Measurements from ENCODE around the gene BNIP3.
"Not testable (repeated sequence)": the region's sequence is repeated elsewhere in the genome, so short reads cannot be mapped to it uniquely, and the experiment has no call there.

The BNIP3 gene

GRCh38 chr10:131930150-131930549, 51.6 kb downstream of the BNIP3 start:
- no peak for DNase-seq (ENCODE audit: low read depth in 3 of 3)

GRCh38 chr10:131929122-131929845, 52.4 kb downstream of the BNIP3 start:
- DNase-seq (ENCODE audit: low read depth in 3 of 3) = no peak

- DNase-seq (ENCODE audit: low read depth in 3 of 3) = peak in 2 of 3 experiments; percentile 24 to 26
These were observed 53.3 kb downstream of the BNIP3 start for GRCh38 chr10:131928248-131929095.

GRCh38 chr10:131926743-131927595, 54.8 kb downstream of the BNIP3 start:
- DNase-seq (ENCODE audit: low read depth in 3 of 3) = no peak

GRCh38 chr10:131926253-131926652, 55.5 kb downstream of the BNIP3 start:
- no peak for DNase-seq (ENCODE audit: low read depth in 3 of 3)

GRCh38 chr10:131925716-131926115, 56.0 kb downstream of the BNIP3 start:
- DNase-seq (ENCODE audit: low read depth in 3 of 3) = no peak

GRCh38 chr10:131925011-131925649, 56.6 kb downstream of the BNIP3 start:
- DNase-seq (ENCODE audit: low read depth in 3 of 3) = no peak

GRCh38 chr10:131923038-131923756, 58.5 kb downstream of the BNIP3 start:
- no peak for DNase-seq (ENCODE audit: low read depth in 3 of 3)

GRCh38 chr10:131921184-131921583, 60.5 kb downstream of the BNIP3 start:
- no peak for DNase-seq (ENCODE audit: low read depth in 3 of 3)

GRCh38 chr10:131920693-131921092, 61.0 kb downstream of the BNIP3 start:
- no peak for DNase-seq (ENCODE audit: low read depth in 3 of 3)

- no peak for DNase-seq (ENCODE audit: low read depth in 3 of 3)
These were observed 61.6 kb downstream of the BNIP3 start for GRCh38 chr10:131920151-131920550.

GRCh38 chr10:131919461-131919860, 62.3 kb downstream of the BNIP3 start:
- DNase-seq (ENCODE audit: low read depth in 3 of 3) = not testable (repeated sequence)

Data from stimulated activated CD4-positive, alpha-beta T cell treated with anti-CD3 and anti-CD28 coated beads, TNF-alpha, amount 100 ng/mL, for 4 hours (primary cell).